ENCODE results near the gene BACH2. TPM values are rescaled to one million over a fixed set of nuclear protein-coding genes. Genes with fewer than 3 reads are reported as not detected.

Gene BACH2
- total RNA-seq, 1 donor = 3.6 TPM

GRCh38 chr6:90277302-90278011, 19.2 kb downstream of the BACH2 start:
- Histone ChIP-seq H3K36me3 (ENCODE audit: insufficient read depth, low read length) (no peaks in the 10 kb centered on the region), H3K4me3 (ENCODE audit: insufficient read depth, low read length) (no peak overlapping the region), H3K79me2 (ENCODE audit: insufficient read depth, low read length) (no peaks in the 10 kb centered on the region), H3K4me1 (ENCODE audit: insufficient read depth, low read length) (no peaks in the 10 kb centered on the region), H3K9me3 (ENCODE audit: low read depth, low read length) (no peaks in the 10 kb centered on the region), H3K27me3 (ENCODE audit: insufficient read depth, low read length) (peaks cover 11% of the 10 kb centered on the region), H3K27ac (ENCODE audit: low read depth, low read length) (no peak overlapping the region), H3K4me2 (ENCODE audit: insufficient read depth, low read length) (no peak overlapping the region), H4K20me1 (ENCODE audit: insufficient read depth, low read length) (no peaks in the 10 kb centered on the region), H2AFZ (ENCODE audit: low read length) (no peak overlapping the region)
- no peak for DNase-seq (ENCODE audit: insufficient read length, low spot score, missing footprints)
- no peak for TF ChIP-seq CTCF (IDR thresholded peaks at IDR 0.05; ENCODE audit: extremely low read depth, low read depth, low read length)

GRCh38 chr6:90274451-90275030, 22.1 kb downstream of the BACH2 start:
- no peaks in the 10 kb centered on the region for H3K9me3 ChIP-seq (ENCODE audit: low read depth, low read length)
- H3K4me1 ChIP-seq (ENCODE audit: insufficient read depth, low read length) = no peaks in the 10 kb centered on the region
- H3K36me3 ChIP-seq (ENCODE audit: insufficient read depth, low read length) = no peaks in the 10 kb centered on the region
- no peaks in the 10 kb centered on the region for H4K20me1 ChIP-seq (ENCODE audit: insufficient read depth, low read length)
- no peak for DNase-seq (ENCODE audit: insufficient read length, low spot score, missing footprints)
- no peaks in the 10 kb centered on the region for H3K79me2 ChIP-seq (ENCODE audit: insufficient read depth, low read length)
- H3K27ac ChIP-seq (ENCODE audit: low read depth, low read length) = no peak overlapping the region
- H3K4me2 ChIP-seq (ENCODE audit: insufficient read depth, low read length) = no peak overlapping the region
- peaks cover 21% of the 10 kb centered on the region for H3K27me3 ChIP-seq (ENCODE audit: insufficient read depth, low read length)
- H2AFZ ChIP-seq (ENCODE audit: low read length) = no peak overlapping the region
- H3K4me3 ChIP-seq (ENCODE audit: insufficient read depth, low read length) = no peak overlapping the region
- TF ChIP-seq CTCF (IDR thresholded peaks at IDR 0.05; ENCODE audit: extremely low read depth, low read depth, low read length) = no peak

GRCh38 chr6:90273863-90274262, 22.8 kb downstream of the BACH2 start:
- no peaks in the 10 kb centered on the region for H3K9me3 ChIP-seq (ENCODE audit: low read depth, low read length)
- no peak for DNase-seq (ENCODE audit: insufficient read length, low spot score, missing footprints)
- H3K4me2 ChIP-seq (ENCODE audit: insufficient read depth, low read length) = no peak overlapping the region
- peaks cover 21% of the 10 kb centered on the region for H3K27me3 ChIP-seq (ENCODE audit: insufficient read depth, low read length)
- no peak overlapping the region for H3K27ac ChIP-seq (ENCODE audit: low read depth, low read length)
- H3K79me2 ChIP-seq (ENCODE audit: insufficient read depth, low read length) = no peaks in the 10 kb centered on the region
- H2AFZ ChIP-seq (ENCODE audit: low read length) = no peak overlapping the region
- no peaks in the 10 kb centered on the region for H4K20me1 ChIP-seq (ENCODE audit: insufficient read depth, low read length)
- no peaks in the 10 kb centered on the region for H3K4me1 ChIP-seq (ENCODE audit: insufficient read depth, low read length)
- TF ChIP-seq CTCF (IDR thresholded peaks at IDR 0.05; ENCODE audit: extremely low read depth, low read depth, low read length) = no peak
- no peaks in the 10 kb centered on the region for H3K36me3 ChIP-seq (ENCODE audit: insufficient read depth, low read length)
- no peak overlapping the region for H3K4me3 ChIP-seq (ENCODE audit: insufficient read depth, low read length)

GRCh38 chr6:90272895-90273294, 23.7 kb downstream of the BACH2 start:
- Histone ChIP-seq H3K4me2 (ENCODE audit: insufficient read depth, low read length) (no peak overlapping the region), H3K4me1 (ENCODE audit: insufficient read depth, low read length) (no peaks in the 10 kb centered on the region), H2AFZ (ENCODE audit: low read length) (no peak overlapping the region), H3K36me3 (ENCODE audit: insufficient read depth, low read length) (no peaks in the 10 kb centered on the region), H4K20me1 (ENCODE audit: insufficient read depth, low read length) (no peaks in the 10 kb centered on the region), H3K9me3 (ENCODE audit: low read depth, low read length) (no peaks in the 10 kb centered on the region), H3K79me2 (ENCODE audit: insufficient read depth, low read length) (no peaks in the 10 kb centered on the region), H3K27me3 (ENCODE audit: insufficient read depth, low read length) (peaks cover 21% of the 10 kb centered on the region), H3K4me3 (ENCODE audit: insufficient read depth, low read length) (no peak overlapping the region), H3K27ac (ENCODE audit: low read depth, low read length) (no peak overlapping the region)
- no peak for DNase-seq (ENCODE audit: insufficient read length, low spot score, missing footprints)
- TF ChIP-seq CTCF (IDR thresholded peaks at IDR 0.05; ENCODE audit: extremely low read depth, low read depth, low read length) = no peak
